H9 (cell line): ENCODE measurements around the gene TAF8. TPM values are rescaled to one million over a fixed set of nuclear protein-coding genes. Genes with fewer than 3 reads are reported as not detected.

Experiments used
- DNase-seq: peaks from one replicate; pipeline ENCODE4 v3.0.0-alpha.2; 2017
- H2AFZ ChIP-seq: one replicate; pipeline ENCODE4 v1.6.1; 2013; ENCODE audit warnings: mild to moderate bottlenecking, low read length, control low read depth, moderate library complexity
- H2AK5ac ChIP-seq: 2 replicates; pipeline ENCODE4 v1.6.1; 2013; ENCODE audit warnings: low read length, control low read depth, mixed read lengths; ENCODE audit not compliant: insufficient read length
- H2BK120ac ChIP-seq: one replicate; pipeline ENCODE4 v1.6.1; 2013; ENCODE audit warnings: low read depth, mild to moderate bottlenecking, low read length, control low read depth, inconsistent platforms; ENCODE audit not compliant: poor library complexity, severe bottlenecking
- H2BK12ac ChIP-seq: 2 replicates; pipeline ENCODE4 v1.6.1; 2013; ENCODE audit warnings: low read length, control low read depth, mixed read lengths, low read depth; ENCODE audit not compliant: insufficient read length
- H2BK15ac ChIP-seq: 2 replicates; pipeline ENCODE4 v1.6.1; 2013; ENCODE audit warnings: low read depth, low read length, control low read depth
- H2BK20ac ChIP-seq: one replicate; pipeline ENCODE4 v1.6.1; 2013; ENCODE audit warnings: low read depth, mild to moderate bottlenecking, low read length, control low read depth, inconsistent platforms; ENCODE audit not compliant: poor library complexity, severe bottlenecking
- H2BK5ac ChIP-seq: 2 replicates; pipeline ENCODE4 v1.6.1; 2013; ENCODE audit warnings: low read length, control low read depth, mixed read lengths; ENCODE audit not compliant: insufficient read length
- H3K14ac ChIP-seq: 2 replicates; pipeline ENCODE4 v1.6.1; 2013; ENCODE audit warnings: low read length, control low read depth; ENCODE audit not compliant: insufficient read depth
- H3K18ac ChIP-seq: 2 replicates; pipeline ENCODE4 v1.6.1; 2013; ENCODE audit warnings: low read depth, mild to moderate bottlenecking, mixed read lengths, low read length, control low read depth; ENCODE audit not compliant: insufficient read length
- H3K23ac ChIP-seq: 2 replicates; pipeline ENCODE4 v1.6.1; 2013; ENCODE audit warnings: low read length, control low read depth, mixed read lengths, low read depth; ENCODE audit not compliant: insufficient read length
- H3K23me2 ChIP-seq: 2 replicates; pipeline ENCODE4 v1.6.1; 2013; ENCODE audit warnings: low read depth, mild to moderate bottlenecking, mixed read lengths, low read length, control low read depth; ENCODE audit not compliant: insufficient read length, poor library complexity, severe bottlenecking
- H3K27ac ChIP-seq: 2 replicates; pipeline ENCODE4 v1.5.1; 2013; ENCODE audit warnings: low read length, control low read depth, mixed read lengths, low read depth; ENCODE audit not compliant: insufficient read length
- H3K27me3 ChIP-seq: 2 replicates; pipeline ENCODE4 v1.6.1; 2013; ENCODE audit warnings: low read length, control low read depth, inconsistent platforms; ENCODE audit not compliant: insufficient read depth
- H3K4ac ChIP-seq: 2 replicates; pipeline ENCODE4 v1.6.1; 2013; ENCODE audit warnings: low read depth, mild to moderate bottlenecking, control low read depth, inconsistent platforms, low read length, moderate library complexity
- H3K4me1 ChIP-seq: 2 replicates; pipeline ENCODE4 v1.6.1; 2013; ENCODE audit warnings: low read length, control low read depth, inconsistent platforms; ENCODE audit not compliant: insufficient read depth
- H3K4me2 ChIP-seq: 2 replicates; pipeline ENCODE4 v1.6.1; 2013; ENCODE audit warnings: low read length, control low read depth, mixed read lengths; ENCODE audit not compliant: insufficient read length, insufficient read depth
- H3K56ac ChIP-seq: 2 replicates; pipeline ENCODE4 v1.6.1; 2013; ENCODE audit warnings: low read depth, mild to moderate bottlenecking, mixed read lengths, low read length, control low read depth; ENCODE audit not compliant: insufficient read length
- H3K79me1 ChIP-seq: 2 replicates; pipeline ENCODE4 v1.6.1; 2013; ENCODE audit warnings: low read depth, mild to moderate bottlenecking, moderate library complexity, low read length, control low read depth, inconsistent platforms; ENCODE audit not compliant: insufficient read depth, poor library complexity, severe bottlenecking
- H3K79me2 ChIP-seq: 2 replicates; pipeline ENCODE4 v1.6.1; 2013; ENCODE audit warnings: low read length, control low read depth, inconsistent platforms; ENCODE audit not compliant: insufficient read depth
- H3K9ac ChIP-seq: 2 replicates; pipeline ENCODE4 v1.6.1; 2013; ENCODE audit warnings: low read length, control low read depth, mixed read lengths; ENCODE audit not compliant: insufficient read length; ENCODE audit errors: extremely low read depth
- H3K9me3 ChIP-seq: one replicate; pipeline ENCODE4 v1.6.1; 2013; ENCODE audit warnings: low read depth, low read length, inconsistent platforms; ENCODE audit not compliant: control insufficient read depth
- H3T11ph ChIP-seq: one replicate; pipeline ENCODE4 v1.6.1; 2013; ENCODE audit warnings: mild to moderate bottlenecking, low read length, control low read depth, inconsistent platforms
- H4K20me1 ChIP-seq: one replicate; pipeline ENCODE4 v1.6.1; 2013; ENCODE audit not compliant: control insufficient read depth, insufficient read length, insufficient read depth
- H4K5ac ChIP-seq: 2 replicates; pipeline ENCODE4 v1.6.1; 2013; ENCODE audit warnings: low read depth, mild to moderate bottlenecking, mixed read lengths, low read length, control low read depth; ENCODE audit not compliant: insufficient read length
- H4K8ac ChIP-seq: replicated peaks from 2 replicates; pipeline ENCODE4 v1.6.1; 2013; ENCODE audit warnings: low read length, control low read depth, mixed read lengths, low read depth; ENCODE audit not compliant: insufficient read length
- H4K91ac ChIP-seq: 2 replicates; pipeline ENCODE4 v1.6.1; 2013; ENCODE audit warnings: low read depth, mild to moderate bottlenecking, moderate library complexity, mixed read lengths, low read length, control low read depth; ENCODE audit not compliant: insufficient read length
- H3K27ac Mint-ChIP-seq, 3 experiments: 2 replicates in 2 of 3; 3 replicates in 1 of 3; pipeline ENCODE4 v1.8.0; 2020 to 2021; ENCODE audit warnings: mixed read lengths in 3 of 3, mild to moderate bottlenecking in 1 of 3, moderate library complexity in 1 of 3
- H3K27me3 Mint-ChIP-seq: 2 replicates; pipeline ENCODE4 v1.8.0; 2021; ENCODE audit warnings: low read depth, mild to moderate bottlenecking, moderate library complexity, mixed read lengths
- H3K36me3 Mint-ChIP-seq, 3 experiments: 2 replicates in 2 of 3; 3 replicates in 1 of 3; pipeline ENCODE4 v1.8.0; 2020 to 2021; ENCODE audit warnings: low read depth in 3 of 3, mixed read lengths in 3 of 3; ENCODE audit not compliant: insufficient read depth in 1 of 3
- H3K4me1 Mint-ChIP-seq, 2 experiments: 2 replicates each; pipeline ENCODE4 v1.8.0; 2020; ENCODE audit warnings: mixed read lengths in 2 of 2
- H3K4me3 Mint-ChIP-seq, 2 experiments: 2 replicates in 1 of 2; 3 replicates in 1 of 2; pipeline ENCODE4 v1.8.0; 2020 to 2021; ENCODE audit warnings: mild to moderate bottlenecking in 2 of 2, mixed read lengths in 2 of 2, moderate library complexity in 1 of 2
- H3K9me3 Mint-ChIP-seq, 2 experiments: 2 replicates in 1 of 2; 3 replicates in 1 of 2; pipeline ENCODE4 v1.8.0; 2020; ENCODE audit warnings: mild to moderate bottlenecking in 2 of 2, mixed read lengths in 2 of 2, moderate library complexity in 1 of 2
- CTCF ChIP-seq: fragments of 200-600 bp; sonication (generic); conservative IDR thresholded peaks from 3 replicates; pipeline ENCODE4 v1.8.0; 2021; ENCODE audit warnings: antibody characterized with exemption, mild to moderate bottlenecking
- WGBS: extraction: QIAGEN DNeasy Blood & Tissue Kit; methylation state at CpG from one replicate; pipeline ENCODE4 v1.1.7; 2013; ENCODE audit warnings: missing lambda C conversion rate, low lambda C conversion rate, mixed read lengths; ENCODE audit not compliant: insufficient read length; ENCODE audit errors: extremely low coverage; 5-methylcytosine and 5-hydroxymethylcytosine counted together
- total RNA-seq: library from RNA; stranded (reverse); gene quantifications from 2 replicates; pipeline ENCODE4 v1.2.1, GENCODE V29; 2021

Gene TAF8
- total RNA-seq, 1 experiment from 2014 or later: 30.4 TPM

- no CpG with 5 or more reads among the region's 12 CpGs for WGBS
- Histone ChIP-seq H3K27ac (no peak overlapping the region), H2AFZ (no peak overlapping the region), H4K5ac (no peak overlapping the region), H3K79me1 (no peaks in the 10 kb centered on the region), H2AK5ac (no peak overlapping the region), H3K56ac (no peak overlapping the region), H2BK5ac (no peak overlapping the region), H4K20me1 (peaks cover 2% of the 10 kb centered on the region), H3K27me3 (peaks cover 46% of the 10 kb centered on the region), H2BK20ac (no peak overlapping the region), H3K9ac (no peak overlapping the region), H2BK120ac (no peak overlapping the region), H3K18ac (no peak overlapping the region), H3T11ph (no peak overlapping the region), H3K4me1 (peaks cover 3% of the 10 kb centered on the region; the same call in 1 of the 2 replicates), H2BK12ac (no peak overlapping the region), H3K9me3 (no peaks in the 10 kb centered on the region), H3K23me2 (peaks cover 15% of the 10 kb centered on the region), H3K4me2 (no peak overlapping the region), H4K91ac (no peak overlapping the region), H2BK15ac (no peak overlapping the region), H3K23ac (no peak overlapping the region), H4K8ac (no peak overlapping the region), H3K79me2 (no peaks in the 10 kb centered on the region), H3K4ac (no peak overlapping the region), H3K14ac (no peak overlapping the region)
- peaks cover 39 to 51% of the 10 kb centered on the region in 2 experiments for H3K4me1 Mint-ChIP-seq
- TF ChIP-seq CTCF: no peak
- peaks cover under 1 to 8% (median 2%) of the 10 kb centered on the region in 3 experiments for H3K36me3 Mint-ChIP-seq
- 0 out of 7 replicates have a peak overlapping the region, but pooled peaks of 1 of the 3 experiments have one; percentile 24 for H3K27ac Mint-ChIP-seq
- H3K27me3 Mint-ChIP-seq: peaks cover 83% of the 10 kb centered on the region
- H3K9me3 Mint-ChIP-seq: no peaks in the 10 kb centered on the region; a peak in 1 of 5 replicates
- H3K4me3 Mint-ChIP-seq: peak overlapping the region in 1 of 2 experiments; percentile 65; a peak in 2 of 5 replicates
- DNase-seq: no peak
These were observed 3.7 kb upstream of the TAF8 start for GRCh38 chr6:42046464-42047212.
